HG03175 (cell line): ENCODE measurements around the gene OPTN.
"Not testable (repeated sequence)": the region's sequence is repeated elsewhere in the genome, so short reads cannot be mapped to it uniquely, and the experiment has no call there.

Experiments used
- ATAC-seq: cut with Tn5 transposase; IDR thresholded peaks from one replicate; pipeline ENCODE4 v1.9.1; 2021; ENCODE audit warnings: mild to moderate bottlenecking, moderate library complexity; ENCODE audit not compliant: unreplicated experiment

OPTN gene

GRCh38 chr10:13099666-13100348 lies at the start of gene OPTN:
TSS of gene OPTN (plus strand) at chr10:13100163. CDS start at chr10:13109123, 8,960 bp downstream.
- peak; percentile 66 for ATAC-seq

- ATAC-seq, result no peak
Observed at GRCh38 chr10:13051126-13051694, 48.8 kb upstream of the OPTN start.

GRCh38 chr10:13053208-13053607 lies 46.8 kb upstream of the OPTN start:
- not testable (repeated sequence) for ATAC-seq

DNA sequence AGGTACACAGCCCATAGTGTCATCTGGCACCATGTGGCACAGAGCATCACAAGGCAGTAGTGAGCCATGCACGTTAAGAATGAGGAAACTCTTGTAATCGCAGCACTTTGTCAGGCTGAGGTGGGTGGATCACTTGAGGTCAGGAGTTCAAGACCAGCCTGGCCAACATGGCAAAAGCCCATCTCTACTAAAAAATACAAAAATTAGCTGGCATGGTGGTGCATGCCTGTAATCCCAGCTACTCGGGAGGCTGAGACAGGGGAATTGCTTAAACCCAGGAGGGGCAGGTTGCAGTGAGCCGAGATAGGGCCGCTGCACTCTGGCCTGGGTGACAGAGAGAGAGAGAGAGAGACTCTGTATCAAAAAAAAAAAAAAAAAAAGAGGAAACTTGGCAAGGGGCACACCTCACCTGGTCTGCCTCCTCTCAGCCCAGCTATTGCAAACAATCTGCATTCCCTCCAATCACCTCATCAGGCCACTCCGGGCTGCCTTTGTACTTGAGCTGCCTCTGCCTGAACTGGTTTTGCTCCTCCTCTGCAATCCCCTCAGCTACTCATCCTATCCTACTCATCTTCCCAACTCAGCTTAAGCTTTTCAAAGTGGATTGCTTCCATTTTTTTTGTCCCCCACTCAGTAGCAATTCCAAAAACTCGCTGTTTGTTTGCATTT lies 46.0 kb upstream of the OPTN start:
- no peak for ATAC-seq

GRCh38 chr10:13054844-13055243 lies 45.1 kb upstream of the OPTN start:
- ATAC-seq, result no peak

DNA sequence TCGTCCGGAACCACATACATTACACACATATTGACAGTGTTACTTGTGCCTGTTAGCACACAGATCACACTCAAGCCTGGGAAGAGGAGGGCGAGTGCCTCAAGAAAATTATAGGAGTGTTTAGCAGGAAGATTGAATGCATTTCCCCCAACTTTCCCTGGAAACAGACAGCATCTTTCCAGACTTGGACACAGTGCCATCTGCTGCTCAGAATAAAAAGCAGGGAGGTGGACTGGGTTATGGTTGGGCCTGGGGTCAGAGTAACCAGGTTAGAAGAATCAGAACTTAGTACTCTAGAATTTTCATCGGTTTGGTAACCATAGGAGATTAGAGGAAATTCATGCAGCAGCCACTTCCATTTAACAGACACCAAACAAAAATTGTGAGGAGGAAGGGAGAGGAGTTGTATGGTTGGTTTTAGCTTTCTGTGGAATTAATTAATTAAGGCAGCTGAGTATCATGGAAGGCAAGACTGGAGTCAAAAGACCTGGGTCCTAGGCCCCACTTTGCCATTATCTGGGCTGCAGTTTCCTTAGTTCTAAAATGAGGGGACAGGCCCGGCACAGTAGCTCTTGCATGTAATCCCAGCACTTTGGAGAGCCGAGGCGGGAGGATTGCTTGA lies 43.4 kb upstream of the OPTN start:
- no peak for ATAC-seq

DNA sequence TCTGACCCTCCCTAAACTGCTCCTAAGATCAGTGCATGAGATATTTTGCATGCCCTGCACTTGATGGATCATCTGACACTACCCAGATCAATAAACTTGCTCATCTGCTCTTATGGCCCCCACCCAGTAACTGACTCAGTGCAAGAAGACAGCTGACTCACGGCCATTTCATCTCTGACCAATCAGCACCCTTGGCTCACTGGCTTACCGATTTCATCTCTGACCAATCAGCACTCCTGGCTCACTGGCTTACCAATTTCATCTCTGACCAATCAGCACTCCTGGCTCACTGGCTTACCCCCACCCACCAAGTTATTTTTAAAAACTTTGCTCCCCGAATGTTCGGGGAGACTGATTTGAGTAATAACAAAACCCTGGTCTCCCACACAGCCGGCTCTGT lies 37.2 kb upstream of the OPTN start:
- ATAC-seq, result no peak

DNA sequence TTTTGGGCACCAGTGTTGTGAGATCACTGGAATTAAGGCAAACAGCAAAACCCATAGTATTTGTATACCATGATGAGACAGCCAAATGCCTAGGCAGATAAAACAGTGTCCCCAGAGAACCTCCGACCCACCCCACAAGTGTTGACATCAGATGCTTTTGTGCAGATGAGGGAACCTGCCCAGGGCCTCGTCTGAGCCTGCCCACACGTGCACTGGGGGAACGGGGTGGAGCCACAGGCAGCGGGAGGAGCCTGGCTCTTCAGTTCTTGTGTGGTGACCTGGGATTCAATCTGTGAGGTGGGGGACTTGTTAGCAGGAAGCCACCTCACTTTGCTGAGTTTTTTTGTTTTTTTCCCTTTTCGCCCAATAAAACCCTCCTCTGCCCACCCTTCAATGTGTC lies 33.4 kb upstream of the OPTN start:
- ATAC-seq, result no peak

- ATAC-seq, result no peak
Observed at GRCh38 chr10:13067431-13067830, 32.5 kb upstream of the OPTN start.

DNA sequence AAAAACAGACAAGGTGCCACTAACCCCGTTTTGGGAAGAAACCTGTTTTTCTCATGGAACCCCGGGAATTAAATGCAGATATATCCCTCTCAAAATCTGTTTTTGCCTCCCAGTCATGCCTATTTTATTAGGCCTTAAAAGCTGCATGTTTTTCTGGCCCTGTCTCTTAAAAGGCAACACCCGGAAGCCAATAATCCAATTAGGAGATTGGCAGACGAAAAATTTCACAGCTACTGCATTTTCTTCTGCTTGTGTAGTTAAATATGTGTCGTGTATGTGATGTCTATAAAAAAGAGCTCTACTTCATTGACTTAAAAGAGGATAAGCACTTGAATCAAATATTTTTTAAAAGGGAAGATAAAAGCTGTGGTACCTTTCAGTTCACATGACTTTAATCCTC lies 31.9 kb upstream of the OPTN start:
- no peak for ATAC-seq

- ATAC-seq, result no peak
Observed at GRCh38 chr10:13068484-13068883, 31.5 kb upstream of the OPTN start.

GRCh38 chr10:13072339-13072738 lies 27.6 kb upstream of the OPTN start:
- ATAC-seq, result no peak

- ATAC-seq, result no peak
Observed at GRCh38 chr10:13074563-13075451, 25.2 kb upstream of the OPTN start.

DNA sequence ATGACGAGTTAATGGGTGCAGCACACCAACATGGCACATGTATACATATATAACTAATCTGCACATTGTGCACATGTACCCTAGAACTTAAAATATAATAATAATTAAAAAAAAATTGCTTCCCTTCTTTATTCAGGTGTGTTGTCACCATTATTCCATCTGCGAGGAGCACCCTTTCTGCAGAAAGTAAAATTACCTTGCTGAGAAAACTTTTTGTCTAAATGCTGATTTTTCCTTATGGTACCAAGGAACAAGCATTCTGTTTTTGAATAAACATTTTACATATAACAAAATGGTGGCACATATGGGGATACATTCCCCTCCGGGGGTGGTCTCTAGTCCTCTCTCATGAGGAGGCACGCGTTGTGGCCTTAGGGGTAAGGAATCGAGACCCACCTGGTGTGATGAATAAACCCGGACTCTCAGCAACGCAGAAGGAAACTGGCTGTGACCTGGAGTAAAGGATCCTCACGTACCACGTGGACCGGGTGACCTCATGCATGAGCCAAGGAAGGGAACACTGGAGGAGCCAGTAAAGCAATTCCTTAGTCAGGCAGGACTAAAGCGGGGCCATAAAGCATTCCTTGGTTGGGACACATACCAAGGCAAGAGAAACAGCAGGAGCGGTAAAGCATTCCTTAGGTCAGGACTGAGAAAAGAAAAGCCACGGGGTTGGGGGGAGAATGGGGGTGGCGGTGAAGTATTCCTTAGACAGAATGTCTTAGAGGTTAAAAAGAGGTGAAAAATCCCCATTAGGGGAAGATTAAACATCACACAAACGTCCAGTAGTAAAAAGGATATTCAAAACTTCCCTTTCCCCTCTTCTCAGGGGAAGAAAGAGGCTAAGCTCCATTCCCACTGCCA lies 20.8 kb upstream of the OPTN start:
- ATAC-seq, result no peak

GRCh38 chr10:13079776-13080050 lies 20.2 kb upstream of the OPTN start:
- ATAC-seq, result no peak

- ATAC-seq, result no peak
Observed at GRCh38 chr10:13080643-13081042, 19.3 kb upstream of the OPTN start.

DNA sequence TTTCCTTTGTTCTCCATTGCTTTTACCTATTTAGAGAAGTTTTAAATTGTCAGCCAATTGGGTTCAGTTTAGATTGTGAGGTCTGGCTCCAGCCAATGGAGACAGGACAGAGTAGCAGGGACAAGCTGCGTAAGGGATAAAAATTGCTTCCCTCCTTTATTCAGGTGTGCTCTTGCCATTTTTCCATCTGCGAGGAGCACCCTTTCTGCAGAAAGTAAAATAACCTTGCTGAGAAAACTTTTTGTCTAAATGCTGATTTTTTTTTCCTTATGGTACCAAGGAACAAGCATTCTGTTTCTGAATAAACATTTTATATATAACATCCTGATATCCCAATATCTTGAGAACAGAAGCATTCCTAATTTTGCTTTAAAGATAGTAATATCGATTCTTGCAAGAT lies 16.3 kb upstream of the OPTN start:
- not testable (repeated sequence) for ATAC-seq

GRCh38 chr10:13086056-13086455 lies 13.9 kb upstream of the OPTN start:
- no peak for ATAC-seq

DNA sequence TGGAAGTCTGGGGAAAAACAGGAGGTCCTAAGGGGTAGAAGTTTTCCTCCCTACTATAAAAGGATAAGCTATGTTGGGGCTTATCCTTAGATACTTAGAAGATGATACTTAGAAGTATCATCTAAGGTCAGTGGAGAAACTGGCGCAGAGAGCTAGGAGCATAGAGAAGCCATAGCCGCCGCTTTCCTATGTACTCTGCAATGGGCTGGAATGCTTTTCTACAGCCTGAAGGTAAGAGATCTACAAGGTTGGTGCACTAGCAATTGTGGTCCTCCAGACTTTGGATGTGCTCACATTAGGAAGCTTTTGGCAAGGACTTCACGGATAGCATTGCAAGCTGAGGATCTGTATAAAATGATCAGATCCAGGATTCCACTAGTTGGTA lies 12.4 kb upstream of the OPTN start:
- ATAC-seq, result no peak

GRCh38 chr10:13087986-13088618 lies 11.9 kb upstream of the OPTN start:
- no peak for ATAC-seq
